ENCODE results near the gene SLC49A4.

DNA sequence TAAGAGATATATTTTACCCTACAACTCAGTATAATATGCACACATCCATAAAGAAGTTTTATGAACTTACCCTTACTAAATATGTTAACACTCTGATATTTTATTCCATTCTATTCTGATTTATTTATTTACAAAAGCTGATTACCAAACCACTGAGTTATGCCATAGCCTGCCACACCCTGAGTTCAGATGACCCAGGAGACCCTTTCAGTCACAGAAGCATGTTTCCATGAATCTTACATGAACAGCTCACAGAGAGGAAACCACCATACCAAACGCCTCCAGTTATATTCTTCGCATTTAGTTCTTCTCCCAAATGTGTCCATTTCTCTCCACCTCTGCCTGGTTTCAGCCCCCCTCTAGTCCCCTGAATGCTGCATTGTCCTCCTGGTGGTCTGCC, 129.2 kb downstream of the SLC49A4 start:
- TF ChIP-seq, protein P1, sequence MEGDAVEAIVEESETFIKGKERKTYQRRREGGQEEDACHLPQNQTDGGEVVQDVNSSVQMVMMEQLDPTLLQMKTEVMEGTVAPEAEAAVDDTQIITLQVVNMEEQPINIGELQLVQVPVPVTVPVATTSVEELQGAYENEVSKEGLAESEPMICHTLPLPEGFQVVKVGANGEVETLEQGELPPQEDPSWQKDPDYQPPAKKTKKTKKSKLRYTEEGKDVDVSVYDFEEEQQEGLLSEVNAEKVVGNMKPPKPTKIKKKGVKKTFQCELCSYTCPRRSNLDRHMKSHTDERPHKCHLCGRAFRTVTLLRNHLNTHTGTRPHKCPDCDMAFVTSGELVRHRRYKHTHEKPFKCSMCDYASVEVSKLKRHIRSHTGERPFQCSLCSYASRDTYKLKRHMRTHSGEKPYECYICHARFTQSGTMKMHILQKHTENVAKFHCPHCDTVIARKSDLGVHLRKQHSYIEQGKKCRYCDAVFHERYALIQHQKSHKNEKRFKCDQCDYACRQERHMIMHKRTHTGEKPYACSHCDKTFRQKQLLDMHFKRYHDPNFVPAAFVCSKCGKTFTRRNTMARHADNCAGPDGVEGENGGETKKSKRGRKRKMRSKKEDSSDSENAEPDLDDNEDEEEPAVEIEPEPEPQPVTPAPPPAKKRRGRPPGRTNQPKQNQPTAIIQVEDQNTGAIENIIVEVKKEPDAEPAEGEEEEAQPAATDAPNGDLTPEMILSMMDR (IDR thresholded peaks at IDR 0.05; ENCODE audit: insufficient read depth, low read depth, low read length): no peak
- TF ChIP-seq EZH2 (IDR thresholded peaks at IDR 0.05; ENCODE audit: insufficient read depth, low read length): no peak
